GM19023 (cell line): ENCODE measurements around the gene TNFRSF11A.

Source experiments
- ATAC-seq: cut with Tn5 transposase; IDR thresholded peaks from one replicate; pipeline ENCODE4 v1.9.1; 2021; ENCODE audit warnings: mild to moderate bottlenecking, moderate library complexity; ENCODE audit not compliant: unreplicated experiment

Gene TNFRSF11A

DNA sequence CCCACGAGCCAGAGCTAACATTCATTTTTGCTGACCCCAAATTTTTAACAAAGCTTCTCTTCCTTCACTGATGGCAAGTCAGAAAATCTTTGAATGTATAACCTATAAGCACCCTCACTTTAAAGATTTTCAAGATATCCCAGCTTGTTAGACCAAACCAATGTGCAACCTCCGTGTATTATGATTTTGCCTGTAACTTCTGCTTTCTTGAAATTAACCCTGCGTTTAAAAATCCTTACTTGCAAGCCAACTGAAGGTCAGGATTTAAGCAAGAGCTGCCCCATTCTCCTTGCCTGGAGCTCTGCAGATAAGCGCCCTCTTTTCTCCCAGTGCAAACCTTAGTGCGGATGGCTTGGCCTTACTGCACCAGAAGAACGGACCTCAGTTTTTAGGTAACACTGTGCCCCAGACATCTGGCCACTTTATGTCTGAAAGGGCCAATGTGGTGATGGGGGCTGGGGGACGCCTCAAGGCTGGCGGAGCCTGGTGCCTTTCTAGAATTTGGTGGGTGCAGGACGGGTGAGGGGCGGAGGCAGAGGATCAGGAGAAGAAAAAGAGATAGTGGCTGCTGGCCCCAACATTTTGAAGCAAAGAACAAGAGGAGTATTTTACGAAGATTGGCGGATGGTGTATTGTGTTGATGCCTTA is 805 bp upstream of the TNFRSF11A start:
- ATAC-seq = no peak

DNA sequence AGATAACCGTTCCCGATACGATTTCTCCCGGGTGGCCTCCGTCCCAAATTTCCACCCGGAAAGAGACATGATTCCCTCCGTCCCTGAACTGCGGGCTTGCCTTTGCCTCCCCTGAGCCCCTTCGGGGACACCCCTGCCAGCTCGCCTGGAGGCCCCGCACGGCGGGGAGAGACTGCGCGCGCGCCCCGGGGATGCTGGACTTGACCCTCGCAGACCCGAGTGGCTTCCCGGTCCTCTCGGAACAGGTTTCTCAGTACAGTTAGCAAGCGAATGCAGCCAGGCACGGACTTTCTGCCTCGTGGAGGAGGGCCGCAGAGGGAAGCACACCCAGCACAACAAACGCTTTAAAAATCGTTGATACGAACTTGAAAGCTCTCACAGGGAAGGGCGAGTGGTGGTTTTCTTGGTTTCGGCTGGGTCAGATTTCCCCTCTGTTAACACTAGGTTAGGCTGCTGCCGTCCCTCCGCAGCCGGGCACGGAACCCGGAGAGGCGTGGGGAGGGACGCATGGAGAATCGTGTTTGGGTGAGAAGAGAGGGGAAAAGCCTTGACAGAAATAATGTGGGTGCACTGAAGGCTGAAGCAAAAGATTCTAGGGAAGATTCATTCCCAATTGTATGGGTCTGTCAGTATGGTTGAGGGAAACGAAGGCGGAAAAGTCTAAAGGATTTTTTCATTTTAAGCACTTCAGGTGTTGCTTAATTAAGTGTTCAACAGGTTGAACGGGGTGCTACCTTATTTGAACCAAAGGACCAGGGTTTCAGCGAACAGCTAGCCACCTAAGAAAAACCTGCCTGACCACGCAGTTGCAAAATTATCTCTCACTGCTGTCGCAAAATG is 916 bp downstream of the TNFRSF11A start:
- peak; percentile 25 for ATAC-seq

- ATAC-seq = no peak
Measured at GRCh38 chr18:62326646-62327348, 1.7 kb downstream of the TNFRSF11A start.

GRCh38 chr18:62327977-62328376 is 2.9 kb downstream of the TNFRSF11A start:
- ATAC-seq = no peak

GRCh38 chr18:62328586-62329525 is 3.7 kb downstream of the TNFRSF11A start:
- ATAC-seq = no peak

- ATAC-seq = no peak
Measured at GRCh38 chr18:62329691-62330454, 4.8 kb downstream of the TNFRSF11A start.

DNA sequence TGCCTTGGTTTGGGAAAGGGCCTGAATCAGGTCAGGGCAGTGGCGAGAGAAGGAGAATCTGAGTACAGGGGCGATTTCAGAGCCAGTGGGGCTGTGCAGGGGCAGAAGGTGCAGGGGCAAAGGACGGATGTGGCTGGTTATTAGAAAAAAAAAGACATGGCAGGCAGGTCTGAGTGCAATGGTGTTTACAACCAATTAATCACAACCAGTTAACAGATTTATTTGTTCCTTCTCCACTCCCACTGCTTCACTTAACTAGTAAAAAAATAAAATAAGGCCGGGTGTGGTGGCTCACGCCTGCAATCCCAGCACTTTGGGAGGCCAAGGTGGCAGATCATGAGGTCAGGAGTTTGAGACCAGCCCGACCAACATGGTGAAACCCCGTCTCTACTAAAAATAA is 5.5 kb downstream of the TNFRSF11A start:
- ATAC-seq = no peak

DNA sequence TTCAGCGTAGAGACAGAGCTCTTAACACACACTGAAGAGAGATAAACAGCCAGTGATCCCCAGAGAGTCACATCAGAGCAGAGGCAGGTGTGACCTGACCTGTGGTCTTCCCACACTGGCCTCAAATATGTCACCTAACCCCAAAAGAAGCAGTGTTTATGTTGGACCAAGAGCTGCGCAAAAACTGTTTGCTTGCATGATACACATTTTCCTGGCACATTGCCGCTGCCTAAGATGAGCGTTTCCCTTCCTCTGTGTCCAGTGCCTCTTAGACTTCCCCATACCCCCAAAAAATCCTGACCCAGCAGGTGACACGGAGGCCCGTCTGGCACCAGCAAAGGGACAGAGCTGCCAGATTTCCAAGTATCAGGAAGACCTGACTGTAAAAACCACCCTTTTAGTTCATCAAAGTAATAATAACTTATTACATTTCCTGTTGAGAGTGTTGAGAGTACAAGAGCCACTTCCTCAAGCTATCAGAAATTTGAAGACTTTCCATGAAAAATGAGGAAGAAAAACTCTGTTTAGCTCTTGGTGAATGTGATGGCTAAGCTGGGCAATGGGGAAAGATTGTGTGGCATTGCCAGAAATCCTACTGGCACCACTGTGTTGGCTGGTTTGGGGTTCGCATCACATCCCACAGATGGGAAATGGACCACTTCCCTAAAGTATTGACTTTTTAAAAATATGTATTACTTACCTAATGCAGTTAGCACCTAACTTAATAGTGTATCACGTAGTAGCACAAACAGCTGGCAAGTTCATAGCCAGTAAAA is 6.7 kb downstream of the TNFRSF11A start:
- ATAC-seq = no peak

- ATAC-seq = no peak
Measured at GRCh38 chr18:62332431-62332830, 7.3 kb downstream of the TNFRSF11A start.

DNA sequence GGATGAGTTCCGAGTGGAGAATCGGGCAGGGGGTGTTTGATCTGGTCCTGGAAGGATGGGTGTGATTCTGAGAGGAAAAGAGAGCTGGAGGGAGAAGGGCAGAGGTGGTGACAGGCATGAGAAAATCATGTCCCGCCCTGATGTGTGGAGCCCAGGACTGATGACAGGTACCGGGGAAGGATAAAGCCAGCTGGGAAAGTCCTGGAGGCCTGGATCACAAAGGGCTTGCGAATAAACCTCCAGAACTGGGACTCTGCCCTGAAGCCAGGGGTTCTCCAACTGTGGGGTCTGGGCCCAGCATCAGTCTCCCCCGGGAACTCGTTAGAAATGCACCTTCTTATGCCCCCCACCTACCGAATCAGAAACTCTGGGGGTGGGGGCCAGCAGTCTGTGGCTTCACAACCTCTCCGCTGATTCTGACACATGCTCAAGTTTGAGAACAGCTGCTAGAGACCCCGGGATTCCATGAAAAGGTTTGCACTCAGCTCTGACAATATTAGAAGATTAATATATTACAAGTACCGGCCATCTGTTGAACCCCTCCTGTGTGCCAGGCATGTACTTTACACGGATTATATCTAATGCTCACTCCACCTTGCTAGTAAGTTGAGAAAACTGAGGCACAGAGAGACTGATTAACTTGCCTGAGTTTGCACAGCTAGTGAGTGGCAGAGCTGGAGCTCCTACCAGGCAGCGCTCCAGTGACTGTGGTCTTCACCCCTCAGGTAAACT is 8.0 kb downstream of the TNFRSF11A start:
- ATAC-seq = no peak

GRCh38 chr18:62334120-62334519 is 9.0 kb downstream of the TNFRSF11A start:
- no peak for ATAC-seq

- ATAC-seq = no peak
Measured at GRCh38 chr18:62335494-62335893, 10.4 kb downstream of the TNFRSF11A start.

GRCh38 chr18:62336618-62337017 is 11.5 kb downstream of the TNFRSF11A start:
- no peak for ATAC-seq

DNA sequence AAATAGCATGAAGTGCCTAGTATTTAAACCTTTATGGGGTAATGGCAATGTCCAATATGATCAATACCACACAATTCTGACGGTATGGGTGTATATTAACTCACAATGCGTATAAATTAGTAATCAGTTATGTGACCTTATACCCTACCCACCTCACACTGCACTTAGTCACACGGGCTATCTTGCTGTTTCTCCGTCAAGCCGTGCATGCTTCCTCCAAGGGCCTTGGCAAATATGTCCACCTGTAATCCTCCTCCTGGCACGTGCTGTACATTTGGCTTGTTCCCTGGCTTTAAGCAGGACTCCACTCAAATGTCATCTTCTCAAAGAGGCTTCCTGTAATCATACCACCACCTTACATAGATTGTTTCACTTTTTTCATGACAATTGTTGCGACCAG is 12.2 kb downstream of the TNFRSF11A start:
- ATAC-seq = no peak

DNA sequence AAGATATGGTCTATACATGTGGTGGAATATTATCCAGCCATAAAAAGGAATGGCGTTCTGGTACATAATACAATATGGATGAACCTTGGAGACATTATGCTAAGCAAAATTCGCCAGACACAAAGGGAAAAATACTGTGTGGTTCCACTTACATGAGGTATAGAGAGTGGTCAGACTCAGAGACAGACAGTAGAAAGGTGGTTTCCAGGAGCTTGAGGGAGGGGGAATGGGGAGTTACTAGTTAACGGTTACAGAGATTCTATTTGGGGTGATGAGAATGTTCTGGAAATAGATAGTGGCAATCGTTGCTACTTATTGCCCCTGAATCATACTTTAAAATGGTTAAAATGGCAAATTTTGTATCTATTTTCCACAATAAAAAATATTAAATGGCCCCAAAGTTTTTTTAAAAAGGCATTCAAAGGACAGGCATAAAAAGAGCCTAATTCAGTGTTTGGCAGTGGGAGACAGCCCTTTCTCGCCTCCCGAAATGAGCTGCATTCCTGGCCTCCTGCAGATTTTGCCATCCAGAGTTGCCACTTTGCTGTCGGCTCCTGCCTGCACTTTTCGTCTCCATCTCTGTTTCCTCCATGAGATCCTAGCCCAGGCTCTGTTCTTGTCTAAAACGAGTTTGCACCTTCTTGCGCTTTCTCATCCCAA is 13.5 kb downstream of the TNFRSF11A start:
- ATAC-seq = peak; percentile 73

- ATAC-seq = no peak
Measured at GRCh38 chr18:62339106-62339988, 14.2 kb downstream of the TNFRSF11A start.

DNA sequence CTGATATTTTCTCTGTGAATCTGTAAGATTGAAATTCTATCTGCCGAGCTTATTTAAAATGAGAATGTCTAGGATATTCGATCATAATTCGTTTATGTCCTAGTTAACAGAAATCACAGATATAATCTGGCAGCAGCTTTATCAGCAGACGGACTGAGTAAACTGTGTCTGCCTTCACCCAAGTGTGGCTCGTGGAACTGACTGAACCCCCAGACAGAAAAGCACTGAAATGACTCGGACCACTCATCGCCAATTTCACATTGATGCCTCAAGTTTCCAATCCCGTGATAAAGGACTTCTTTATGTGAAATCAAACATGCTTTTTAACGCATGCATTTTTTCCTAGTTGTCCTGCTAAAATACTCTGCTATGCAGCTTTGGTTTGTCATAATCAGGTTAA is 15.9 kb downstream of the TNFRSF11A start:
- no peak for ATAC-seq
